Lung (tissue), 12 donors: ENCODE data around the gene VPS13D. TPM values are rescaled to one million over a fixed set of nuclear protein-coding genes. Genes with fewer than 3 reads are reported as not detected.

Experiments used
- ATAC-seq: fragments of 200-7000 bp; cut with Tn5 transposase; one replicate; pipeline ENCODE4 v1.9.1; 2020; ENCODE audit warnings: moderate number of reproducible peaks; ENCODE audit not compliant: insufficient read depth, low FRiP score
- DNase-seq, 3 donors: peaks; one replicate each; pipeline ENCODE4 v3.0.0-alpha.2; 2013 to 2017
- H3K27ac ChIP-seq, 2 donors: one replicate each; pipeline ENCODE4 v1.5.1; 2013; ENCODE audit warnings: mild to moderate bottlenecking in 2 of 2, moderate library complexity in 2 of 2, control low read depth in 1 of 2, inconsistent platforms in 1 of 2, low read depth in 1 of 2, low read length in 1 of 2
- H3K27me3 ChIP-seq, 3 donors: one replicate each; pipeline ENCODE4 v1.5.1; 2013; ENCODE audit warnings: low read length in 2 of 3; ENCODE audit not compliant: control insufficient read depth in 3 of 3, insufficient read depth in 3 of 3
- H3K36me3 ChIP-seq, 4 donors: one replicate each; pipeline ENCODE4 v1.5.1; 2013; ENCODE audit warnings: low read length in 4 of 4, mild to moderate bottlenecking in 1 of 4, moderate library complexity in 1 of 4; ENCODE audit not compliant: control insufficient read depth in 4 of 4, insufficient read depth in 4 of 4
- H3K4me1 ChIP-seq, 5 donors: one replicate each; pipeline ENCODE4 v1.5.1; 2013; ENCODE audit warnings: low read length in 5 of 5, mild to moderate bottlenecking in 2 of 5, moderate library complexity in 1 of 5; ENCODE audit not compliant: control insufficient read depth in 5 of 5, insufficient read depth in 5 of 5
- H3K4me3 ChIP-seq: one replicate; pipeline ENCODE4 v1.5.1; 2013; ENCODE audit warnings: mild to moderate bottlenecking, control low read depth, moderate library complexity
- H3K9ac ChIP-seq, 2 donors: one replicate each; pipeline ENCODE4 v1.5.1; 2013; ENCODE audit warnings: low read length in 2 of 2, control low read depth in 1 of 2; ENCODE audit not compliant: insufficient read depth in 1 of 2
- H3K9me3 ChIP-seq, 4 donors: one replicate each; pipeline ENCODE4 v1.5.1; 2013; ENCODE audit warnings: low read length in 3 of 4, mild to moderate bottlenecking in 1 of 4, moderate library complexity in 1 of 4; ENCODE audit not compliant: control insufficient read depth in 4 of 4, insufficient read depth in 3 of 4
- WGBS, 2 donors: extraction: QIAGEN DNeasy Blood & Tissue Kit; methylation state at CpG; one replicate each; pipeline ENCODE4 v1.1.7; 2013; 5-methylcytosine and 5-hydroxymethylcytosine counted together
- polyA plus RNA-seq, 2 donors: library from polyadenylated mRNA; stranded (reverse); fragments of 200-250 nt; gene quantifications; one replicate each; pipeline ENCODE4 v1.2.1, GENCODE V29; 2013
- total RNA-seq, 2 donors: library from RNA; depleted of rRNA in 1 of 2; stranded (reverse); fragments of >200 nt in 1 of 2; gene quantifications; one replicate each; pipeline ENCODE4 v1.2.1, GENCODE V29; 2014 to 2021
- TF ChIP-seq, protein P1 (sequence below): IDR thresholded peaks from 2 replicates; pipeline ENCODE4 v1.5.1; 2012; ENCODE audit warnings: mild to moderate bottlenecking; ENCODE audit errors: control extremely low read depth, extremely low read depth
- donor health status: control.
- donor health status: control.
- donor health status: Bipolar disorder and iron deficiency.
- donor health status: healthy.
- donor health status: DM: yes; HTN: yes; CAD: no.

The VPS13D gene
- total and polyA plus RNA-seq, 4 donors: 18.4 to 76.0 (median 37.5) TPM

DNA sequence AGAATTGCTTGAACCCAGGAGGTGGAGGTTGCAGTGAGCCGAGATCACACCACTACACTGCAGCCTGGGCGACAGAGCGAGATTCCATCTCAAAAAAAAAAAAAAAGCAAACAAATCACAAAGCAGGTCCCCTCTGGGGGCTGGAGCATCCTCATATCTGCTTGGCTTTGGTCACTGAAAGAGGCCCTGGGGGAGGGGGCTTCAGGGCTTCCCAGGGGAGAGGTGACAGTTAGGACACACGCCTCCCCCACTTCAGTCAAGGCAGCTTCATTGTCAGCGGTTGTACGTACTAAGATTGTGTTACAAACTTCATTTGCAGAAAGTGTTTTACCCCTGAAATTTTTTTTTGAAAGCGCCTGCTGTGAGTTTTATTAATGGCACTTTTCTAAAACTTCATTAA, 257.7 kb downstream of the VPS13D start:
- WGBS, 2 donors: 98 to 99% methylated on average over 5 to 7 of the region's 7 CpGs
- no peaks in the 10 kb centered on the region for H3K27me3 ChIP-seq
- no peak overlapping the region for H3K9ac ChIP-seq
- H3K36me3 ChIP-seq: peaks cover 0 to 2% (median 0%) of the 10 kb centered on the region in 4 donors
- H3K27ac ChIP-seq: no peak overlapping the region
- no peaks in the 10 kb centered on the region for H3K9me3 ChIP-seq
- H3K4me3 ChIP-seq: no peak overlapping the region
- TF ChIP-seq, protein P1, sequence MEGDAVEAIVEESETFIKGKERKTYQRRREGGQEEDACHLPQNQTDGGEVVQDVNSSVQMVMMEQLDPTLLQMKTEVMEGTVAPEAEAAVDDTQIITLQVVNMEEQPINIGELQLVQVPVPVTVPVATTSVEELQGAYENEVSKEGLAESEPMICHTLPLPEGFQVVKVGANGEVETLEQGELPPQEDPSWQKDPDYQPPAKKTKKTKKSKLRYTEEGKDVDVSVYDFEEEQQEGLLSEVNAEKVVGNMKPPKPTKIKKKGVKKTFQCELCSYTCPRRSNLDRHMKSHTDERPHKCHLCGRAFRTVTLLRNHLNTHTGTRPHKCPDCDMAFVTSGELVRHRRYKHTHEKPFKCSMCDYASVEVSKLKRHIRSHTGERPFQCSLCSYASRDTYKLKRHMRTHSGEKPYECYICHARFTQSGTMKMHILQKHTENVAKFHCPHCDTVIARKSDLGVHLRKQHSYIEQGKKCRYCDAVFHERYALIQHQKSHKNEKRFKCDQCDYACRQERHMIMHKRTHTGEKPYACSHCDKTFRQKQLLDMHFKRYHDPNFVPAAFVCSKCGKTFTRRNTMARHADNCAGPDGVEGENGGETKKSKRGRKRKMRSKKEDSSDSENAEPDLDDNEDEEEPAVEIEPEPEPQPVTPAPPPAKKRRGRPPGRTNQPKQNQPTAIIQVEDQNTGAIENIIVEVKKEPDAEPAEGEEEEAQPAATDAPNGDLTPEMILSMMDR: no peak
- ATAC-seq (no peak), DNase-seq (no peak)
- H3K4me1 ChIP-seq: peaks cover 10 to 41% (median 29%) of the 10 kb centered on the region in 5 donors

DNA sequence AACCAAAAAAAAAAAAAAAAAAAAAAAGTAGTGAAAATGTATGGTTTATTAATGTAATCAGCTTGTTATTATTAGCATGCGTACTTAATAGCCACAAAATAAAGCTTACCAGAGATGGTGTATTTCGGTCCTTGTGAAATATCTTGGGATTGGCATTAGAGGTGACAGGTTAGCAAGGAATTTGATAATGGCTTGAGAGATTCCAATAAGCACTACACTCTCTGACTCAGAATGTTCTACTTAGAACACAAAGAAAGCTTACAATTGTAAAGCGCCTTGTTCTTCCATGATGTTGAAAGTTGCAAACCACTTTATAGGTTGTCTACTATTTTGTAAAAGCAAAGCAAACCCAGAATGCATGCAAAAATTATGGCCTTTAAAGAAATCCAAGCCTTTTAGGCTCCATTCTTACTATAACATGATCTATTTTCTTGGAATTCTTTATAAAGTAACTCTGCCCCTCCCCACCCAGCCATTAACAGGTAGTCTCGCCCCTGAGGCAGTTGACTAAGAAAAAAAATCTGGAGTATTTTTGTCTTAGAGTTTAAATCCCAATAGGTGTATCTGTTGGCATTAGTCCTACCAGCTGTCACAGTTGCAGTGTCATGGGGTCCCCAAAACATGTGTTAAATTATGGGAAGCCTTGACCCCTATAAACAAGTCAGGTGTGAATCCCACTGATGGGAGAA, 259.0 kb downstream of the VPS13D start:
- ATAC-seq (no peak), DNase-seq (no peak)
- Histone ChIP-seq H3K4me1 (peaks cover 10 to 33% (median 27%) of the 10 kb centered on the region in 5 donors), H3K9me3 (no peaks in the 10 kb centered on the region), H3K36me3 (peaks cover 0 to 2% (median 0%) of the 10 kb centered on the region in 4 donors), H3K27me3 (no peaks in the 10 kb centered on the region), H3K9ac (no peak overlapping the region), H3K27ac (no peak overlapping the region), H3K4me3 (no peak overlapping the region)
- WGBS, 2 donors: 93 to 96% methylated on average over 4 of the region's 4 CpGs
- TF ChIP-seq, protein P1: no peak

DNA sequence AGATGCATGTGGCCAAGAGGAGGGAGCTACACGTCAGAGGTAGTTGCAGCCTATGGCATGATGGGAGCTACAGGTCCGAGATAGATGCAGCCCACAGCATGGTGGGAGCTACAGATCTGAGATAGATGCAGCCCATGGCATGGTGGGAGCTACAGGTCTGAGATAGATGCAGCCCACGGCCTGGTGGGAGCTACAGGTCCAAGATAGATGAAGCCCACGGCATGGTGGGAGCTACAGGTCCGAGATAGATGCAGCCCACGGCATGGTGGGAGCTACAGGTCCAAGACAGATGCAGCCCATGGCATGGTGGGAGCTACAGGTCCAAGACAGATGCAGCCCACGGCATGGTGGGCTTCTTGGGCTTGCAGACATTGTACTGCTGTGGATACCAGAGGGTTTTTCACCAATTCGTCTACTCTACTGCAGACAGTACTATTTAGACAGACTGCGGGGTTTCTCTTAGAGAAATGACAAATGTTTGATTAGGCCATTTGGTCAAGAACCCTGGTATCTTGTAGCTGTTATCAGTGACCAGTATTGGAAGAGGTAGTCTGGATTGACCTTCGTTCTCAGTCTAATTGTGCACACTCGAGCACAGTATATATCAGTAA, 260.8 kb downstream of the VPS13D start:
- Histone ChIP-seq H3K4me1 (peaks cover 7 to 16% (median 15%) of the 10 kb centered on the region in 5 donors), H3K4me3 (no peak overlapping the region), H3K27me3 (no peaks in the 10 kb centered on the region), H3K27ac (no peak overlapping the region), H3K9me3 (no peaks in the 10 kb centered on the region), H3K9ac (no peak overlapping the region), H3K36me3 (peaks cover 0 to 2% (median 0%) of the 10 kb centered on the region in 4 donors)
- ATAC-seq (no peak), DNase-seq (no peak)
- WGBS, 2 donors: 96 to 97% methylated on average over 11 of the region's 11 CpGs
- TF ChIP-seq, protein P1: no peak
